GM13976 (cell line): ENCODE measurements around the gene CPNE5.
A peak's percentile ranks its signal among the peaks of the same experiment; 100 is the strongest.

Experiments used
- DNase-seq: peaks from one replicate; pipeline ENCODE4 v3.0.0; 2012; ENCODE audit warnings: low spot score
- in situ Hi-C: fragments of 300-500 bp; cut with MboI; formaldehyde crosslinking; loops from one replicate; pipeline ENCODE4 v1.12.0; 2022; ENCODE audit warnings: low sequenced_read_pairs, mixed read lengths, inconsistent platforms; ENCODE audit not compliant: unreplicated experiment
- TF ChIP-seq, protein P1 (sequence below): IDR thresholded peaks from 2 replicates; pipeline ENCODE4 v1.5.1; 2012; ENCODE audit warnings: borderline replicate concordance, mild to moderate bottlenecking; ENCODE audit not compliant: insufficient read depth; ENCODE audit errors: extremely low read depth, missing control alignments, control extremely low read depth

Gene CPNE5

GRCh38 chr6:36737043-36737785 is 102.0 kb downstream of the CPNE5 start:
- in situ Hi-C loops = no loop called here
- TF ChIP-seq, protein P1, sequence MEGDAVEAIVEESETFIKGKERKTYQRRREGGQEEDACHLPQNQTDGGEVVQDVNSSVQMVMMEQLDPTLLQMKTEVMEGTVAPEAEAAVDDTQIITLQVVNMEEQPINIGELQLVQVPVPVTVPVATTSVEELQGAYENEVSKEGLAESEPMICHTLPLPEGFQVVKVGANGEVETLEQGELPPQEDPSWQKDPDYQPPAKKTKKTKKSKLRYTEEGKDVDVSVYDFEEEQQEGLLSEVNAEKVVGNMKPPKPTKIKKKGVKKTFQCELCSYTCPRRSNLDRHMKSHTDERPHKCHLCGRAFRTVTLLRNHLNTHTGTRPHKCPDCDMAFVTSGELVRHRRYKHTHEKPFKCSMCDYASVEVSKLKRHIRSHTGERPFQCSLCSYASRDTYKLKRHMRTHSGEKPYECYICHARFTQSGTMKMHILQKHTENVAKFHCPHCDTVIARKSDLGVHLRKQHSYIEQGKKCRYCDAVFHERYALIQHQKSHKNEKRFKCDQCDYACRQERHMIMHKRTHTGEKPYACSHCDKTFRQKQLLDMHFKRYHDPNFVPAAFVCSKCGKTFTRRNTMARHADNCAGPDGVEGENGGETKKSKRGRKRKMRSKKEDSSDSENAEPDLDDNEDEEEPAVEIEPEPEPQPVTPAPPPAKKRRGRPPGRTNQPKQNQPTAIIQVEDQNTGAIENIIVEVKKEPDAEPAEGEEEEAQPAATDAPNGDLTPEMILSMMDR = no peak
- no peak for DNase-seq

- TF ChIP-seq, protein P1 = no peak
- in situ Hi-C loops = no loop called here
- peak; percentile 63 for DNase-seq
Observed at GRCh38 chr6:36735110-36736071, 103.9 kb downstream of the CPNE5 start.

- in situ Hi-C loops = no loop called here
- no peak for DNase-seq
- TF ChIP-seq, protein P1 = no peak
Observed at GRCh38 chr6:36734486-36735060, 104.7 kb downstream of the CPNE5 start.

DNA sequence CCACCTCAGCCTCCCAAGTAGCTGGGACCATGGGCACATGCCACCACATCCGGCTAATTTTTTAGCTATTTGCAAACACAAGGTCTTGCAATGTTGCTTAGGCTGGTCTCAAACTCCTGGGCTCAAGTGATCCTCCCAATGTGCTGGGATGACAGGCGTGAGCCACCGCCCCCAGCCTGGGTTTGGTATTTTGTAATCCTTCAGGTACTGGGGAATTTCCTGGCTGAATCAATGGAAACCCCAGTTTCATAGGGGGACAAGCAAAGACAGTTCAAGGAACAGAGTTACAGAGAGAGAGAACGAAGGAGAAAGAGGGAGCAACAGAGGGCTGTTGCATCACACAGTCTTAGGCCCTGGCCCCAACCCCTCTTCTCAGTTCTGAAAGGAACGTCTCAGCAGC is 105.9 kb downstream of the CPNE5 start:
- no peak for DNase-seq
- TF ChIP-seq, protein P1 = no peak
- in situ Hi-C loops = no loop called here

DNA sequence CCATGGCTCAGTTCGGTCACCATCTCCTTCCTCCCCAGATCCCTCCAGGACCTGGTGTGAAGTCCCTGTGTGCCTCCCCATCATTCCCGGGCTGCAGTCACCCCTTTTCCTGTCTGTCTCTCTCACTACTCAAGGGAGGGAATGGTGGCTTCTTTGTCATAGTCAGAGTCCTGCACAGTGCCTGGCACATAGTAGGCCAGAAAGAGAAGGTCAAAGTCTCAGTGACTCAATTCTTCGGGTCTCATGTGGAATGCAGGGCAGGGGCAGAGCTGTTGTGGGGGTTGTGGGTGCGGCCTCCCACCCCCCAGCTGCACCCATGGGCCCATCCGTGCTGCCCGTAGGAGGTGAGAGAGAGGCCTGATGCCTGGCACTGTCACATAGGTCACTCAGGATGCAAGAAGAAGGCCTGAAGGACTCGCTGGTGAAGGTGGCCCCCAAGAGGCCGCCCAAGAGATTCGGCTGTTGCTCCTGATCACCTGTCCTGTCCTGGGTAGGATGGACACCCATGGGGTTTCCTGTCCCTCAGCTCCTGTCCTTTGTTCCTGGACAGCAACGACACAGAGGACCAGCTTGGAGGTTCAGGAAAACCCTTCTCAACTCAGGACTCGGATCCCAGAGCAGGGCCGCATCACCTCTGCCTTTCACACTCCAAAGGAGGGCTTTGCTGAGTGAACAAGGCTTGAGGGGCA is 107.5 kb downstream of the CPNE5 start:
- no peak for DNase-seq
- TF ChIP-seq, protein P1 = no peak
- in situ Hi-C loops = no loop called here
